ENCODE data around the gene UTP14C.

The UTP14C gene

GRCh38 chr13:52002361-52002760 lies 22.1 kb upstream of the UTP14C start:
- Histone ChIP-seq H3K36me3 (ENCODE audit: control insufficient read depth, low read length) (no peaks in the 10 kb centered on the region), H3F3A (ENCODE audit: control insufficient read depth, insufficient read depth) (no peaks in the 10 kb centered on the region), H3K4me1 (ENCODE audit: control insufficient read depth, low read length) (no peaks in the 10 kb centered on the region), H3K4me2 (ENCODE audit: low read length) (no peak overlapping the region), H3K79me2 (ENCODE audit: control insufficient read depth, low read length) (no peaks in the 10 kb centered on the region), H3K27me3 (ENCODE audit: control insufficient read depth, low read length) (peaks cover 29% of the 10 kb centered on the region), H3K9me2 (replicated peaks; ENCODE audit: control insufficient read depth, low read length) (no peaks in the 10 kb centered on the region), H3K9me3 (ENCODE audit: control insufficient read depth, insufficient read depth, low read length) (no peaks in the 10 kb centered on the region), H3K27ac (ENCODE audit: low read depth, low read length) (no peak overlapping the region), H4K20me1 (ENCODE audit: control insufficient read depth, insufficient read depth, low read depth, low read length) (no peaks in the 10 kb centered on the region), H3K4me3 (ENCODE audit: low read length) (no peak overlapping the region)
- no peak for TF ChIP-seq CTCF (IDR thresholded peaks at IDR 0.05; ENCODE audit: low read depth, low read length, poor library complexity, severe bottlenecking)
- TF ChIP-seq EZH2phosphoT487 (IDR thresholded peaks at IDR 0.05; ENCODE audit: borderline replicate concordance, low read length): no peak

- Histone ChIP-seq H3K36me3 (ENCODE audit: control insufficient read depth, low read length) (no peaks in the 10 kb centered on the region), H3K27ac (ENCODE audit: low read depth, low read length) (no peak overlapping the region), H3K9me3 (ENCODE audit: control insufficient read depth, insufficient read depth, low read length) (no peaks in the 10 kb centered on the region), H3K4me3 (ENCODE audit: low read length) (no peak overlapping the region), H3F3A (ENCODE audit: control insufficient read depth, insufficient read depth) (no peaks in the 10 kb centered on the region), H3K79me2 (ENCODE audit: control insufficient read depth, low read length) (no peaks in the 10 kb centered on the region), H3K27me3 (ENCODE audit: control insufficient read depth, low read length) (peaks cover 27% of the 10 kb centered on the region), H3K9me2 (replicated peaks; ENCODE audit: control insufficient read depth, low read length) (no peaks in the 10 kb centered on the region), H3K4me1 (ENCODE audit: control insufficient read depth, low read length) (no peaks in the 10 kb centered on the region), H3K4me2 (ENCODE audit: low read length) (no peak overlapping the region), H4K20me1 (ENCODE audit: control insufficient read depth, insufficient read depth, low read depth, low read length) (no peaks in the 10 kb centered on the region)
- no peak for TF ChIP-seq EZH2phosphoT487 (IDR thresholded peaks at IDR 0.05; ENCODE audit: borderline replicate concordance, low read length)
- no peak for TF ChIP-seq CTCF (IDR thresholded peaks at IDR 0.05; ENCODE audit: low read depth, low read length, poor library complexity, severe bottlenecking)
These were observed 20.9 kb upstream of the UTP14C start for GRCh38 chr13:52003541-52003940.

DNA sequence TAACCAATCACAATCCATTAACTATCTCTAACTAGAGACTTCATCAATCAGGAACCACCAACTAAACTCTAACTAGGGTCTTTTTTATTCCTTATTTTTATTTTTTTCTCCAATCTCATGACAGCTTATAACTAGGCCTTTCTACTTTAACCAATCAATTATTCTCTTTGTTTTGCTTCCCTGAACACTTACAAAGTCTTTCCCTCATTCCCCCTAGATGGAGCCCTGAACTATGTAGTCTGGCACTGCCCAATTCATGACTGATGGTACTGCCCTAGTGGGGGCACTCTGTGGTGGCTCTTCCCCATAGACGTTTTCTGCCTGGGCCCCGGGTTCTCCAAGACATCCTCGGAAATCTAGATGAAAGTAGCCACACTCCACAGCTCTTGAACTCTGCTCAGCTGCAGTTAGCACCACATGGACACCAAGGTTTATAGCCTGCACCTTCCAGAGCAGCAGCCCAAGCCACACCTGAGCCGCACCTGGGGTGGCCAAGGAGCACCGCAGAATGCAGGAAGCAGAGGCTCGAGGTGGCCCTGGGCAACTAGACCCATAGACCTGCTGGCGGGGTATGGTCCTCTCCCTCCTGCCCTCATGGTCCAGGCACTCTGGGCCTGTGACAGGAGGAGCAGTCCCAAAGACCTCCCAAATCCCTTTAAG lies 19.9 kb upstream of the UTP14C start:
- no peak overlapping the region for H3K4me3 ChIP-seq (ENCODE audit: low read length)
- H3K4me2 ChIP-seq (ENCODE audit: low read length): no peak overlapping the region
- H3K36me3 ChIP-seq (ENCODE audit: control insufficient read depth, low read length): no peaks in the 10 kb centered on the region
- no peaks in the 10 kb centered on the region for H3K79me2 ChIP-seq (ENCODE audit: control insufficient read depth, low read length)
- H3K9me2 ChIP-seq (replicated peaks; ENCODE audit: control insufficient read depth, low read length): no peaks in the 10 kb centered on the region
- H4K20me1 ChIP-seq (ENCODE audit: control insufficient read depth, insufficient read depth, low read depth, low read length): no peaks in the 10 kb centered on the region
- no peaks in the 10 kb centered on the region for H3F3A ChIP-seq (ENCODE audit: control insufficient read depth, insufficient read depth)
- H3K4me1 ChIP-seq (ENCODE audit: control insufficient read depth, low read length): no peaks in the 10 kb centered on the region
- peaks cover 31% of the 10 kb centered on the region for H3K27me3 ChIP-seq (ENCODE audit: control insufficient read depth, low read length)
- H3K9me3 ChIP-seq (ENCODE audit: control insufficient read depth, insufficient read depth, low read length): no peaks in the 10 kb centered on the region
- no peak overlapping the region for H3K27ac ChIP-seq (ENCODE audit: low read depth, low read length)
- no peak for TF ChIP-seq EZH2phosphoT487 (IDR thresholded peaks at IDR 0.05; ENCODE audit: borderline replicate concordance, low read length)

GRCh38 chr13:52005841-52006522 lies 18.5 kb upstream of the UTP14C start:
- H4K20me1 ChIP-seq (ENCODE audit: control insufficient read depth, insufficient read depth, low read depth, low read length): no peaks in the 10 kb centered on the region
- no peaks in the 10 kb centered on the region for H3K36me3 ChIP-seq (ENCODE audit: control insufficient read depth, low read length)
- H3K9me3 ChIP-seq (ENCODE audit: control insufficient read depth, insufficient read depth, low read length): no peaks in the 10 kb centered on the region
- no peaks in the 10 kb centered on the region for H3K79me2 ChIP-seq (ENCODE audit: control insufficient read depth, low read length)
- peaks cover 44% of the 10 kb centered on the region for H3K27me3 ChIP-seq (ENCODE audit: control insufficient read depth, low read length)
- no peaks in the 10 kb centered on the region for H3F3A ChIP-seq (ENCODE audit: control insufficient read depth, insufficient read depth)
- H3K4me2 ChIP-seq (ENCODE audit: low read length): no peak overlapping the region
- no peak overlapping the region for H3K4me3 ChIP-seq (ENCODE audit: low read length)
- H3K27ac ChIP-seq (ENCODE audit: low read depth, low read length): no peak overlapping the region
- peaks cover 4% of the 10 kb centered on the region for H3K4me1 ChIP-seq (ENCODE audit: control insufficient read depth, low read length)
- H3K9me2 ChIP-seq (replicated peaks; ENCODE audit: control insufficient read depth, low read length): no peaks in the 10 kb centered on the region
- TF ChIP-seq EZH2phosphoT487 (IDR thresholded peaks at IDR 0.05; ENCODE audit: borderline replicate concordance, low read length): no peak
- no peak for TF ChIP-seq CTCF (IDR thresholded peaks at IDR 0.05; ENCODE audit: low read depth, low read length, poor library complexity, severe bottlenecking)
